SK-N-SH treated with all-trans-retinoic acid at 6 μM for 48 hours (cell line): Measurements from ENCODE around the gene PRR5L.

Experiments used
- ATAC-seq: fragments of 200-7000 bp; cut with Tn5 transposase; 3 replicates; pipeline ENCODE4 v1.9.1; 2020; ENCODE audit warnings: mild to moderate bottlenecking, moderate library complexity
- ARNTL ChIP-seq: fragments of 450-650 bp; formaldehyde crosslinking; IDR thresholded peaks from 2 replicates; pipeline ENCODE4 v1.5.0; 2020; ENCODE audit warnings: low read depth, mild to moderate bottlenecking, moderate library complexity, borderline replicate concordance
- BACH2 ChIP-seq: fragments of 250-450 bp; sonication (Bioruptor Pico); IDR thresholded peaks from 2 replicates; pipeline ENCODE4 v1.9.0; 2021; ENCODE audit warnings: mild to moderate bottlenecking, borderline replicate concordance
- CSDC2 ChIP-seq: fragments of 250-450 bp; sonication (Bioruptor Pico); IDR thresholded peaks from 2 replicates; pipeline ENCODE4 v1.5.0; 2020; ENCODE audit warnings: mild to moderate bottlenecking, moderate library complexity
- ESRRG ChIP-seq: fragments of 250-450 bp; sonication (Bioruptor Pico); IDR thresholded peaks from 2 replicates; pipeline ENCODE4 v1.6.1; 2021; ENCODE audit warnings: mild to moderate bottlenecking
- GLIS3 ChIP-seq: fragments of 250-450 bp; sonication (Bioruptor Pico); IDR thresholded peaks from 2 replicates; pipeline ENCODE4 v1.5.0; 2020; ENCODE audit warnings: mild to moderate bottlenecking, moderate library complexity
- ISL1 ChIP-seq: fragments of 250-450 bp; sonication (Bioruptor Pico); IDR thresholded peaks from 2 replicates; pipeline ENCODE4 v2.1.2; 2022; ENCODE audit warnings: mild to moderate bottlenecking, moderate library complexity
- OSR1 ChIP-seq: fragments of 250-450 bp; sonication (Bioruptor Pico); IDR thresholded peaks from 2 replicates; pipeline ENCODE4 v1.8.0; 2022; ENCODE audit warnings: moderate library complexity, mild to moderate bottlenecking, inconsistent platforms
- PPARA ChIP-seq: fragments of 250-450 bp; sonication (Bioruptor Pico); IDR thresholded peaks from 2 replicates; pipeline ENCODE4 v1.5.0; 2020; ENCODE audit warnings: mild to moderate bottlenecking, borderline replicate concordance
- RARB ChIP-seq: fragments of 250-450 bp; sonication (Bioruptor Pico); IDR thresholded peaks from 2 replicates; pipeline ENCODE4 v1.8.0; 2021; ENCODE audit warnings: mild to moderate bottlenecking, moderate library complexity
- TCF4 ChIP-seq: fragments of 250-450 bp; sonication (Bioruptor Pico); IDR thresholded peaks from 2 replicates; pipeline ENCODE4 v1.8.0; 2021; ENCODE audit warnings: mild to moderate bottlenecking, moderate library complexity, borderline replicate concordance
- TOX ChIP-seq: fragments of 250-450 bp; sonication (Bioruptor Pico); IDR thresholded peaks from 2 replicates; pipeline ENCODE4 v1.8.0; 2021; ENCODE audit warnings: mild to moderate bottlenecking, moderate library complexity, borderline replicate concordance
- ZC3H10 ChIP-seq: fragments of 250-450 bp; sonication (Bioruptor Pico); IDR thresholded peaks from 2 replicates; pipeline ENCODE4 v1.5.1; 2021; ENCODE audit warnings: mild to moderate bottlenecking, moderate library complexity
- ZFP3 ChIP-seq: fragments of 250-450 bp; sonication (Bioruptor Pico); IDR thresholded peaks from 2 replicates; pipeline ENCODE4 v1.5.0; 2020; ENCODE audit warnings: mild to moderate bottlenecking, moderate library complexity
- ZFP30 ChIP-seq: fragments of 450-650 bp; formaldehyde crosslinking; IDR thresholded peaks from 2 replicates; pipeline ENCODE4 v1.5.0; 2022; ENCODE audit warnings: mild to moderate bottlenecking, moderate library complexity
- ZNF565 ChIP-seq: fragments of 450-650 bp; formaldehyde crosslinking; conservative IDR thresholded peaks from 2 replicates; pipeline ENCODE4 v1.5.0; 2020; ENCODE audit warnings: low read depth, mild to moderate bottlenecking, moderate library complexity
- ZNF70 ChIP-seq: fragments of 450-650 bp; formaldehyde crosslinking; IDR thresholded peaks from 2 replicates; pipeline ENCODE4 v1.5.0; 2020; ENCODE audit warnings: mild to moderate bottlenecking, moderate library complexity
- ZNF8 ChIP-seq: fragments of 450-650 bp; formaldehyde crosslinking; IDR thresholded peaks from 2 replicates; pipeline ENCODE4 v1.5.0; 2020; ENCODE audit warnings: mild to moderate bottlenecking, moderate library complexity
- TF ChIP-seq, protein P1 (sequence below): fragments of 250-450 bp; sonication (Bioruptor Pico); IDR thresholded peaks from 2 replicates; pipeline ENCODE4 v1.5.0; 2020; ENCODE audit warnings: mild to moderate bottlenecking, moderate library complexity
- TF ChIP-seq, protein P2 (sequence below): fragments of 250-450 bp; sonication (Bioruptor Pico); IDR thresholded peaks from 2 replicates; pipeline ENCODE4 v1.8.0; 2020; ENCODE audit warnings: mild to moderate bottlenecking, moderate library complexity, borderline replicate concordance
- TF ChIP-seq, protein P3 (sequence below): fragments of 250-450 bp; sonication (Bioruptor Pico); IDR thresholded peaks from 2 replicates; pipeline ENCODE4 v1.5.1; 2020; ENCODE audit warnings: low read depth, mild to moderate bottlenecking, moderate library complexity
- TF ChIP-seq, protein P4 (sequence below): fragments of 250-450 bp; sonication (Bioruptor Pico); IDR thresholded peaks from 2 replicates; pipeline ENCODE4 v1.8.0; 2021; ENCODE audit warnings: low read depth, mild to moderate bottlenecking, moderate library complexity, borderline replicate concordance
- TF ChIP-seq, protein P5 (sequence below): fragments of 250-450 bp; sonication (Bioruptor Pico); IDR thresholded peaks from 2 replicates; pipeline ENCODE4 v1.5.1; 2021; ENCODE audit warnings: mild to moderate bottlenecking, moderate library complexity

Gene PRR5L

DNA sequence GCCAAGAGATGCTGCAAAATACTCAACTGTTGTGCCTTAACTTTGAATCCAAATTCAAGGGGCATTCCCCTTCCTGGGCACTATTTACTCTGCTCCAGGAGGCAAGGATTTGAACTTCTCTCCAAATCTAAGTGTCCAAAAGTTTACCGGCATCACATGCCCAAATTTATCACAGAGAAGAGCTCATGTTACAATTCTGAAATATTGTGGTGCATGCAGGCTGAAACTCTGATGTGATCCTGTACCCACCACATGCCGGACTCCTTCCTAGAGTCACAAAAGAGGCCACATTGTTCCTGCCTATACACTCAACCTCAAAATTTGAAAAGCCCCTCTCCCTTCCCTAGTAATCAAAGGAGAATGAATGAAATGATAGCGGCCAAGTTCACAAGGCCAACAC, 212.7 kb downstream of the PRR5L start:
- TF ChIP-seq ZNF8 (no peak), ZFP3 (no peak), CSDC2 (CRISPR knock-in tag) (no peak), OSR1 (CRISPR knock-in tag) (no peak), RARB (no peak)
- TF ChIP-seq, protein P1, sequence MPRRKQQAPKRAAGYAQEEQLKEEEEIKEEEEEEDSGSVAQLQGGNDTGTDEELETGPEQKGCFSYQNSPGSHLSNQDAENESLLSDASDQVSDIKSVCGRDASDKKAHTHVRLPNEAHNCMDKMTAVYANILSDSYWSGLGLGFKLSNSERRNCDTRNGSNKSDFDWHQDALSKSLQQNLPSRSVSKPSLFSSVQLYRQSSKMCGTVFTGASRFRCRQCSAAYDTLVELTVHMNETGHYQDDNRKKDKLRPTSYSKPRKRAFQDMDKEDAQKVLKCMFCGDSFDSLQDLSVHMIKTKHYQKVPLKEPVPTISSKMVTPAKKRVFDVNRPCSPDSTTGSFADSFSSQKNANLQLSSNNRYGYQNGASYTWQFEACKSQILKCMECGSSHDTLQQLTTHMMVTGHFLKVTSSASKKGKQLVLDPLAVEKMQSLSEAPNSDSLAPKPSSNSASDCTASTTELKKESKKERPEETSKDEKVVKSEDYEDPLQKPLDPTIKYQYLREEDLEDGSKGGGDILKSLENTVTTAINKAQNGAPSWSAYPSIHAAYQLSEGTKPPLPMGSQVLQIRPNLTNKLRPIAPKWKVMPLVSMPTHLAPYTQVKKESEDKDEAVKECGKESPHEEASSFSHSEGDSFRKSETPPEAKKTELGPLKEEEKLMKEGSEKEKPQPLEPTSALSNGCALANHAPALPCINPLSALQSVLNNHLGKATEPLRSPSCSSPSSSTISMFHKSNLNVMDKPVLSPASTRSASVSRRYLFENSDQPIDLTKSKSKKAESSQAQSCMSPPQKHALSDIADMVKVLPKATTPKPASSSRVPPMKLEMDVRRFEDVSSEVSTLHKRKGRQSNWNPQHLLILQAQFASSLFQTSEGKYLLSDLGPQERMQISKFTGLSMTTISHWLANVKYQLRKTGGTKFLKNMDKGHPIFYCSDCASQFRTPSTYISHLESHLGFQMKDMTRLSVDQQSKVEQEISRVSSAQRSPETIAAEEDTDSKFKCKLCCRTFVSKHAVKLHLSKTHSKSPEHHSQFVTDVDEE: no peak
- peak; percentile 8; the same call in 2 of the 3 replicates for ATAC-seq

DNA sequence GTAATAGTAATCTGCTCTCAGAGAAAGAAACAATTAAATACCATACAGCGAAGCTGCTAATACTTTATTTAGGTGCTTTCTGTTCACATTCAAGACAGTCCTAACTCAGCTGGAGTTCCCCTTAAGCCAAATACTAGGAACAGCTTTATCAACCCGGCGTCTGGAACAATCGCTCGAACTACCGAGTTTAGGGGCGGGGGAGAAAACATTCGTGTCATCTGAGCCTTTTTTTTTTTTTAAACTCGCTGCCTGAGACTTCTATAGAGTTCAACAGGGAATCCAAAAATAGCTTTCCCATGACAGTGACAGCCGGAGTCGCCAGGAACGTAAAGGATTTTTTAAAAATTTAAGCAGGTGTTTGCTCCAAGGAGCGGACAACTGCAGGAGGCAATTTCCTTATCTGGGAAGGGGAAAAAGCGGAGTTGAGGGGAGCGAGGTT, 213.1 kb downstream of the PRR5L start:
- ATAC-seq: peak; percentile 32
- TF ChIP-seq ZNF565 (CRISPR knock-in tag): no peak
- TF ChIP-seq TOX (CRISPR knock-in tag): no peak
- TF ChIP-seq RARB: no peak
- TF ChIP-seq TCF4 (CRISPR knock-in tag): no peak
- no peak for TF ChIP-seq ZNF8
- TF ChIP-seq, protein P2, sequence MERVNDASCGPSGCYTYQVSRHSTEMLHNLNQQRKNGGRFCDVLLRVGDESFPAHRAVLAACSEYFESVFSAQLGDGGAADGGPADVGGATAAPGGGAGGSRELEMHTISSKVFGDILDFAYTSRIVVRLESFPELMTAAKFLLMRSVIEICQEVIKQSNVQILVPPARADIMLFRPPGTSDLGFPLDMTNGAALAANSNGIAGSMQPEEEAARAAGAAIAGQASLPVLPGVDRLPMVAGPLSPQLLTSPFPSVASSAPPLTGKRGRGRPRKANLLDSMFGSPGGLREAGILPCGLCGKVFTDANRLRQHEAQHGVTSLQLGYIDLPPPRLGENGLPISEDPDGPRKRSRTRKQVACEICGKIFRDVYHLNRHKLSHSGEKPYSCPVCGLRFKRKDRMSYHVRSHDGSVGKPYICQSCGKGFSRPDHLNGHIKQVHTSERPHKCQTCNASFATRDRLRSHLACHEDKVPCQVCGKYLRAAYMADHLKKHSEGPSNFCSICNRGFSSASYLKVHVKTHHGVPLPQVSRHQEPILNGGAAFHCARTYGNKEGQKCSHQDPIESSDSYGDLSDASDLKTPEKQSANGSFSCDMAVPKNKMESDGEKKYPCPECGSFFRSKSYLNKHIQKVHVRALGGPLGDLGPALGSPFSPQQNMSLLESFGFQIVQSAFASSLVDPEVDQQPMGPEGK (CRISPR knock-in tag): no peak
- TF ChIP-seq CSDC2 (CRISPR knock-in tag): no peak
- no peak for TF ChIP-seq ISL1 (CRISPR knock-in tag)
- TF ChIP-seq, protein P3, sequence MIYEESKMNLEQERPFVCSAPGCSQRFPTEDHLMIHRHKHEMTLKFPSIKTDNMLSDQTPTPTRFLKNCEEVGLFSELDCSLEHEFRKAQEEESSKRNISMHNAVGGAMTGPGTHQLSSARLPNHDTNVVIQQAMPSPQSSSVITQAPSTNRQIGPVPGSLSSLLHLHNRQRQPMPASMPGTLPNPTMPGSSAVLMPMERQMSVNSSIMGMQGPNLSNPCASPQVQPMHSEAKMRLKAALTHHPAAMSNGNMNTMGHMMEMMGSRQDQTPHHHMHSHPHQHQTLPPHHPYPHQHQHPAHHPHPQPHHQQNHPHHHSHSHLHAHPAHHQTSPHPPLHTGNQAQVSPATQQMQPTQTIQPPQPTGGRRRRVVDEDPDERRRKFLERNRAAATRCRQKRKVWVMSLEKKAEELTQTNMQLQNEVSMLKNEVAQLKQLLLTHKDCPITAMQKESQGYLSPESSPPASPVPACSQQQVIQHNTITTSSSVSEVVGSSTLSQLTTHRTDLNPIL: no peak
- TF ChIP-seq, protein P4, sequence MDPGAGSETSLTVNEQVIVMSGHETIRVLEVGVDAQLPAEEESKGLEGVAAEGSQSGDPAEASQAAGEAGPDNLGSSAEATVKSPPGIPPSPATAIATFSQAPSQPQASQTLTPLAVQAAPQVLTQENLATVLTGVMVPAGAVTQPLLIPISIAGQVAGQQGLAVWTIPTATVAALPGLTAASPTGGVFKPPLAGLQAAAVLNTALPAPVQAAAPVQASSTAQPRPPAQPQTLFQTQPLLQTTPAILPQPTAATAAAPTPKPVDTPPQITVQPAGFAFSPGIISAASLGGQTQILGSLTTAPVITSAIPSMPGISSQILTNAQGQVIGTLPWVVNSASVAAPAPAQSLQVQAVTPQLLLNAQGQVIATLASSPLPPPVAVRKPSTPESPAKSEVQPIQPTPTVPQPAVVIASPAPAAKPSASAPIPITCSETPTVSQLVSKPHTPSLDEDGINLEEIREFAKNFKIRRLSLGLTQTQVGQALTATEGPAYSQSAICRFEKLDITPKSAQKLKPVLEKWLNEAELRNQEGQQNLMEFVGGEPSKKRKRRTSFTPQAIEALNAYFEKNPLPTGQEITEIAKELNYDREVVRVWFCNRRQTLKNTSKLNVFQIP: no peak
- no peak for TF ChIP-seq ZC3H10

DNA sequence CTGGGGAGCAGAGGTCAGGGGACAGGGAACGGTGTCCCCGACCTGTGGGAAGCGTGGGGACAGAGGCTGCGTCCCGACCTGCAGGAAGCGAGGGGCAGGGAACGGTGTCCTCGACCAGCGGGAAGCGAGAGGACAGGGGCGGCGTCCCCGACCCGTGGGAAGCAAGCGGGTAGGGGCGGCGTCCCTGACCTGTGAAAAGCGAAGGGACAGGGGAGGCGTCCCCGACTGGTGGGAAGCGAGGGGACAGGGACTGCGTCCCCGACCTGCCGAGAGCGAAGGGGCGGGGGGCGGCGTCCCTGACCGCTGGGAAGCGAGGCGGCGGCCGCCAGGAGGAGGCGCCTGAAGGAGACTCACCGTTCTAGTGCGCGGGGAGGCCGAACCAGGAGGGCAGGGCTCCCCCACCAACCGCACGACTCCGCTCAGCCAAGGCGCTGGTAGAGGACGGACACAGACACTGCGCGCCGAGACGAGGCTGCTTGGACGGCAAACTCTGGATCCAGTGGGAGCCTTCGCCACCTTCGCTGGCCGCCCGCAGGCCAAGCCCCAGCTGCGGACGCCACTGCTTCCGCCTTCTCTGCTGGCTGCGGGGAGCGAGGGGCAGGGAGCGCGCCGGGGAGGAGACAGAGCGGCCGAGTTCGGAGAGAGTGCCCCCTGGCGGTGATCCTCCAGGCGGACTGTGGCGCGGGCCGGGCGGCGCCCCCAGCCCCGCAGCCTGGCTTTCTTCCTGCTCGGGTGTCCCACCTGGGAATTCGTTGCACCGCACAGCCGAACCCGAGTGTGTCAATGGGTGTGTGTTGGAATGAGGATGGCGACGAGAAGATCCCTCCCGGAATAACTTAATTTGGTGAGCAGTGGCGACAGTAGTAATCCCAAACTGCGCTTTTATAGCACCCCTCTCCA, 213.9 kb downstream of the PRR5L start, which contains the start of gene TRAF6:
TRAF6 (minus strand) TSS at position 579 of the 900 bp plus-strand sequence. CDS start 8,757 bp downstream, outside the sequence.
- peak; percentile 97 for ATAC-seq
- no peak for TF ChIP-seq PPARA (CRISPR knock-in tag)
- no peak for TF ChIP-seq ZNF70 (CRISPR knock-in tag)
- TF ChIP-seq, protein P5, sequence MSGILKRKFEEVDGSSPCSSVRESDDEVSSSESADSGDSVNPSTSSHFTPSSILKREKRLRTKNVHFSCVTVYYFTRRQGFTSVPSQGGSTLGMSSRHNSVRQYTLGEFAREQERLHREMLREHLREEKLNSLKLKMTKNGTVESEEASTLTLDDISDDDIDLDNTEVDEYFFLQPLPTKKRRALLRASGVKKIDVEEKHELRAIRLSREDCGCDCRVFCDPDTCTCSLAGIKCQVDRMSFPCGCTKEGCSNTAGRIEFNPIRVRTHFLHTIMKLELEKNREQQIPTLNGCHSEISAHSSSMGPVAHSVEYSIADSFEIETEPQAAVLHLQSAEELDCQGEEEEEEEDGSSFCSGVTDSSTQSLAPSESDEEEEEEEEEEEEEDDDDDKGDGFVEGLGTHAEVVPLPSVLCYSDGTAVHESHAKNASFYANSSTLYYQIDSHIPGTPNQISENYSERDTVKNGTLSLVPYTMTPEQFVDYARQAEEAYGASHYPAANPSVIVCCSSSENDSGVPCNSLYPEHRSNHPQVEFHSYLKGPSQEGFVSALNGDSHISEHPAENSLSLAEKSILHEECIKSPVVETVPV (CRISPR knock-in tag): no peak
- TF ChIP-seq GLIS3 (CRISPR knock-in tag): peak; percentile 38; the same call in 1 of the 2 replicates
- TF ChIP-seq TCF4 (CRISPR knock-in tag): peak; percentile 38; the same call in 1 of the 2 replicates
- TF ChIP-seq, protein P4: peak; percentile 7; the same call in 1 of the 2 replicates
- TF ChIP-seq ISL1 (CRISPR knock-in tag): no peak
- no peak for TF ChIP-seq ESRRG (CRISPR knock-in tag)
- TF ChIP-seq, protein P1: no peak; the same call in 1 of the 2 replicates
- no peak for TF ChIP-seq ZNF565 (CRISPR knock-in tag)
- TF ChIP-seq ZNF8: 0 out of 2 replicates have a peak, but pooled peaks have one; percentile 4
- TF ChIP-seq RARB: no peak
- TF ChIP-seq OSR1 (CRISPR knock-in tag): no peak
- no peak for TF ChIP-seq CSDC2 (CRISPR knock-in tag)
- TF ChIP-seq ARNTL (CRISPR knock-in tag): no peak
- no peak for TF ChIP-seq ZFP30 (CRISPR knock-in tag)
- TF ChIP-seq BACH2 (CRISPR knock-in tag): no peak
- no peak for TF ChIP-seq TOX (CRISPR knock-in tag)
